ENCODE results near the gene NOTCH1.
"Not testable (repeated sequence)": the region's sequence is repeated elsewhere in the genome, so short reads cannot be mapped to it uniquely, and the experiment has no call there.

NOTCH1 gene

GRCh38 chr9:136545965-136546696 lies at the start of gene NOTCH1:
TSS of gene NOTCH1 (minus strand) at chr9:136546048. CDS start at chr9:136545786, 262 bp downstream.
- peak; percentile 88 to 90 for DNase-seq

GRCh38 chr9:136594492-136594891 lies 48.6 kb upstream of the NOTCH1 start:
- no peak for DNase-seq

- no peak for DNase-seq
Observed at GRCh38 chr9:136593581-136593980, 47.7 kb upstream of the NOTCH1 start.

GRCh38 chr9:136592666-136593065 lies 46.8 kb upstream of the NOTCH1 start:
- no peak for DNase-seq

DNA sequence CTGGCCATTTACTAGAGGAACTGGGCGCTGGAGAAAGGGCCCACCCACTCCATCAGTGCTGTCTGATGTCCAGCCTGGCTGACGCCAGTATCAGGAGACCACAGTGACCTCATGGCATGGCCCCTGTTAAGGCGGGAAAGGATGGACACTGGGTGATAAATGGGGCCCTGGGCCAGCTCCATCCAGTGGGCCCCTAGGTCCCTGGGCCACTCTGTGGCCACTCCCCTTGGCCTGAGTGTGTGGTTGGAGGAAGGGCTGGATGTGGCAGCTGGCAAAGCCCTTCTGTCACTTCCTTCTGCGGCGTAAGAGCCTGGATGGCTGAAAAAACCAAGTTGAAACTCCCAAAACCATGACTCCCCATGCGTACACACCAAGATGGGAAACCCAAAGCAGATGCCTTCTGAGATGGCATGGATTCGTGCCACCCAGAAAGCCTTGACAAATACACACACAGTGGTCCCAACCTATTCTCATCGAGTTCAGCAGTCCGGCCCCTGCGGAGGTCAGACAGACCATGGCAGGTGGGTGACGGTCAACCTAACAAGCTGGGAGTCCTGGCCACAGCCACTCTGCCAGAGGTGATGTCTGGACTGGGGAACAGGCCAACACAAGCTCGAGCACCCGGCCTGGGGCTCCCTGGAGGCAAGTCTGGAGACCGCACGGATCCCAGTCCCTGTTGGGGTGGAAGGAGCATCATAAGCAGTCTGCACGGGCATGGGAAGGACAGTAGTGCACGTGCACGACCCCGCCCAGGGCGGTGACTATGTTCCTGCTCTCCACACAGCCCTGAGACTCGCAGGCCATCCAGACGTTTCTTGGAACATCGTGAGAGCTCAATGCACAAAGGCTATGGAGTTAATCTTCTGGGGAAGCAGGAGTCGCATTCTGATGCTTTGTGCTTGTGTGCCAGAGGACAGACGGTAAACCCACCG lies 45.2 kb upstream of the NOTCH1 start:
- no peak for DNase-seq

- DNase-seq, result no peak
Observed at GRCh38 chr9:136589766-136590763, 44.2 kb upstream of the NOTCH1 start.

- no peak for DNase-seq
Observed at GRCh38 chr9:136588663-136589464, 43.0 kb upstream of the NOTCH1 start.

DNA sequence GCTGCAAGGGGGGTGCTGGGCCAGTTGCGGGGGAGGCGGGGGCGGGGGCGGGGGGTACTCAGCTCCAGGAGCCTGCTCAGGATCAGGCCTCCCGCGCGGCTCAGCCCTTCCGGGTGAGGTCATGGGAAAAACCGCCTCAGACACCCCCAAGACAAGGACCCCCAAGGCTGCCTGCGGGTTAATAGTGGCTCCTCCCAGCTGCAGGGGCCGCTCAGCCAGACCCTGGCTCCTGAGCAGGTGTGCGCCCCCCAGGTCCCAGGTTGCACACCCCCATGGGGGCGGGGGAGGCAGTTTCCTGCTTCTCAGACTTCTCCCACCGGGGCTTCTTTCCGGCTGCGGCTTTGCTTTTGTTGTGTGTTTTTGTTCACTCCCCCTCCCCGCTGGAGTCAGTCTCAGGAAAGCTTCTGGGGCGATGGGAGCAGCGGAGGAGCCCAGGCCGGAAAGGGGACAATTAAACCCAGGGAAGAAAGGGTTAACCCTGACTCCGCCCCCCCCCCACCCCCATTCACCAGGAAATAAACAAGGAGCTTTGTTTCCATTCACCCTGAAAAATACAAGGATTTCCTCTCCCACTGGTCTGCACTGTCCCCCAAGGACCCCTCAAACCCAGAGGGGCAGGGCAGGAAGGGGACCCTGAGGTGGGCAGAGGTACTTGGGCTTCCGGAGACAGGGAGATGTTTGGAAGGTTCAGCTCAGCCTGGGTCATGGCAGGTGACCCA lies 42.3 kb upstream of the NOTCH1 start:
- DNase-seq, result peak; percentile 60 to 64

GRCh38 chr9:136587145-136587943 lies 41.5 kb upstream of the NOTCH1 start:
- peak; percentile 88 to 92 for DNase-seq

DNA sequence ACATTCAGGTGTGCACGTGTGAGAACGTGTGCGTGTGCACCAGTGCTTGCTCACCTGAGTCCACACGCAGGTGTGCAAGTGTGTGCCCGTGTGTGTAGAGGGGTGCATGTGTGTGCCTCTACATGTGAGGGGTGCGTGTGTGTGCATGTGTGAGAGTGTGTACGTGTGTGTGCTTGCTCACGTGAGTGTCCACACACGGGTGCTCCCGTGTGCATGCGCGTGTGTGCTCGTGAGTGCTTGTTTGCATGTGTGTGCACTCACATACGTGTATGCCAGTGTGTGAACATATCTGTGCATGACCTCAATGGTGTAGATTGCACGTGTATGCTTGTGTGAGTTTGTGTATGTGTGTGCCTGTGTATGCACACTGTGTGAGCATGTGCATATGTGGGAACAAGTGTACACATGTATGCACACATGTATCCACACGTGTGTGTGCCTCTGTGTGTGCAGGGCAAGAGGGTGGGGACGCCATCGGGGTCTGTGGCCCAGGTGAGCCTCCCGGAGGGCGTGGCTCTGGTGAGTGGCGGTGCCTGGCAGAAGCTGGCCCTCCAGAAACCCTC lies 40.6 kb upstream of the NOTCH1 start:
- DNase-seq, result no peak

- no peak for DNase-seq
Observed at GRCh38 chr9:136585531-136586120, 39.8 kb upstream of the NOTCH1 start.

- DNase-seq, result no peak
Observed at GRCh38 chr9:136584934-136585333, 39.1 kb upstream of the NOTCH1 start.

DNA sequence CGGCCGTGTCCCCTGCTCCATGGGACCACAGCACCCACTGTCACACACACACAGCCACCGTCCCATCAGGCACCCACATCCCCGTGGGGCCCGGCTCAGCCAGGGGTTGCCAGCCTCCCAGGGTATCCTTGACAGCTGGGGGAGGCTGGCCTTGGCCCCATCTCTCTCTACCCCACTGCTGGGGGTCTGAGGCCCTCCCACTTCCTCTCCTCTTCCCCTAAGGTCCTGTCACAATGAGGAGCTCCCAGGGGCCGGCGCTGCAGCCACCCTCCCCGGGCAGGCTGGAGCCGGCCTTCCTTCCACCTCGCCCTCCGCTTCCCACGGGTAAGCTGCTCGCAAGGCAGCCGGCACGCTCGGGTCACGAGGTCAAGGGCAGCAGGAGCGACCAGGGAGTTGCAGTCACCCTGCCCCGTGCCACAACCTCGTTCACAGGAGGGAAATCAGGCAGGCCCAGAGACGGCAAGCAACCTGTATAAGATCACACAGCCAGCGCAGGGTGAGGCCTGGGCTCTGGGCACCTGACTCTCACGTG lies 38.6 kb upstream of the NOTCH1 start:
- no peak for DNase-seq

GRCh38 chr9:136582977-136583735 lies 37.3 kb upstream of the NOTCH1 start:
- no peak for DNase-seq

DNA sequence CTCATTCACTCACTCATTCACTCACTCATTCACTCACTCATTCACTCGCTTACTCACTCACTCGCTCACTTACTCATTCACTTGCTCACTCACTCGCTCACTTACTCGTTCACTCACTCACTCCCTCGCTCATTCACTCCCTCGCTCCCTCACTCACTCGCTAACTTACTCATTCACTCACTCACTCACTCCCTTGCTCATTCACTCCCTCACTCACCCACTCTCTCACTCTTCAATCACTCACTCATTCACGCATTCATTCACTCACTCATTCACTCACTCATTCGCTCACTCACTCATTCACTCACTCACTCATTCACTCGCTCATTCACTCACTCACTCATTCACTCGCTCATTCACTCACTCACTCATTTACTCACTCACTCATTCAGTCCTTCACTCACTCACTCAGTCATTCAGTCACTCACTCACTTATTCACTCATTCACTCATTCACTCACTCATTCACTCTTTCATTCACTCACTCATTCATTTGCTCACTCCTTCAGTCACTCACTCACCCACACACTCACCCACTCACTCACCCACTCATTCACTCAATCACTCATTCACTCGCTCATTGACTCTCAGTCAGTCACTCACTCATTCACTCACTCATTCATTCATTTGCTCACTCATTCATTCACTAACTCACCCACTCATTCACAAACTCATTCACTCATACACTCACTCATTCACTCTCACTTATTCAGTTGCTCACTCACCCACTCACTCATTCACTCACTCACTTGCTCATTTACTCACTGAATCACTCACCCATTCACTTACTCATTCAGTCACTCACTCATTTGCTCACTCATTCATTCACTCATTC lies 36.0 kb upstream of the NOTCH1 start:
- no peak for DNase-seq

DNA sequence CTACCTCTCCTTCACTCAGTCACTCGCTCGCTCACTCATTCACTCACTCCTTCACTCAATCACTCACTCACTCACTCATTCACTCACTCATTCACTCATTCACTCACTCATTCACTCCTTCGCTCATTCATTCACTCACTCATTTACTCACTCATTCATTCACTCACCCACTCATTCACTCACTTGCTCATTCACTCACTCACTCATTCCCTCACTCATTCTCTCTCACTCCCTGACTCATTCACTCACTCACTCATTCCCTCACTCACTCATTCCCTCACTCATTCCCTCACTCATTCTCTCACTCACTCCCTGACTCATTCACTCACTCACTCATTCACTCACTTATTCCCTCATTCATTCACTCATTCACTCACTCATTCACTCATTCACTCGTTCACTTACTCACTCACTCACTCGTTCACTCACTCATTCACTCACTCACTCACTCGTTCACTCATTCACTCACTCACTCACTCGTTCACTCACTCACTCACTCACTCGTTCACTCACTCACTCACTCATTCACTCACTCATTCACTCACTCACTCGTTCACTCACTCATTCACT lies 33.9 kb upstream of the NOTCH1 start:
- not testable (repeated sequence) for DNase-seq
